HG03135 (cell line): ENCODE measurements around the gene EPS8.
A peak's percentile ranks its signal among the peaks of the same experiment; 100 is the strongest.

Experiments used
- ATAC-seq: cut with Tn5 transposase; IDR thresholded peaks from one replicate; pipeline ENCODE4 v1.9.1; 2021; ENCODE audit warnings: mild to moderate bottlenecking, moderate library complexity; ENCODE audit not compliant: unreplicated experiment

Gene EPS8

DNA sequence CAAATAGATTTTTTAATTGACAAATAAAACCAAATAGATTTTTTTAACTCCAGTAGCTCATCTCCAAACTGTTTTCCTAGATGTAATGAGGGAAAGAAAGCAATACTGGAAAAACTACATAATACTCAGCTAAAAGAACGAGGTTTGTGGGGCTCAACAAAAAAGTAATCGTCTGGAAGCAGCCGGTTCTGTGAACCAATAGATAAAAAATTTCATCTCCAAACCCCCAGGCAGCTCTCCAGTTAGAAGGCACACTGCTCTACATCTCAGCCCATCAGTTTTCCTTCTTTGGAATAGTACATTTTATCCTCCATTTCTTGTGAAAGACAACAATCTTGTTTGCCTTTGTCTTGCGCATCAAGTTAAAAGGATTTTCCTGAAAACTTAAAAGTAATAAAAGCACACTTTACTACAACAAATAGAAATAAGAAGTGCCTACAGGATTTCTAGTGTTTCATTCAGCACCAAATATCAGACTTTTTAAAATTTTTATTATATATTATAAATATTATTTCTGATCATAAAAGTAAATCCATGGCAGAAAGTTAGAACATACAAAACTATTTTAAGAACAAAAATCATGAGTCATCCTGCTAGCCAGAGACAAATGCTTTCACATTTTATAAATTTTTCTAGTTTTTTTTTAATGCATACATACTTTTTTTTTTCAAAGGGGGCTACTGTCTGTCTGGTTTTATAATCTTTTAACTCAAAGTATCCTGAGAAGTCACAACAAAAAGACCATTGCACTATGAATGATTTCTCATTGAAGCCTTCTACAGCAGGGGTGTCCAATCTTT, 67.7 kb downstream of the EPS8 start:
- ATAC-seq, result no peak

DNA sequence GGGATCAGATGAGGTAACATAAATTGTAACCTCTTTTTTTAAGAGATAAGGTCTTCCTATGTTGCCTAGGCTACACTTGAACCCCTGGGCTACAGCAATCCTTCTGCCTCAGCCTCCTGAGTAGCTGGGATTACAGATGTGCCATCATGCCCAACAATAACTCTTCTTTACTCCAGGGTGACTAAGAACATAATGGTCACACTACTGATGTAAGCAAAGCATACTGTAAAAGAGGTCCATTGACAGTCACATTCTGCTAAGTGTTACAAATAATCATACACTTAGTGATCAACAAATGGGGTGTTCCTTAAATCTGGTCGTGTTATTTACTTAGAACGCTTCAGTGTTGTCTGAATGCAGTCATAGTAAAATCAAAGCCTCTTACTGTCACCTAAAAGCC, 68.9 kb downstream of the EPS8 start:
- ATAC-seq, result no peak

DNA sequence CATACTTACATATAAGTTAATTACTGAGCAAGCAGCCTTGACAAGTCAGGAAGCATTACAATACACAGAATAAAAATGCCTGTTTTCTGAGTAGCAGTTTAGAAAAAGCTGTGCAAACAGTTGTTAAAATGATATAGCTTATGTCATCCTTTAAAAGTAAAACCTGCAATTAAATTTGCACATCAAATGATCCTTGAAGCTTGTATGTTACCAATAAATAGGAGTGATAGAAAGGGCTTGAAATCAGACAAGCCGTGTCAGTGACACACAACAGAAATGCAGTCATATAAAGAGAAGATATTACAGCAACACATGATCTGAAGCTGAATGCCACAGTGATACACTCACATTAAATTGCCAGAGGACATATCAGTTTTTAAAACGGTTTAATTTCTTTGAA, 70.0 kb downstream of the EPS8 start:
- ATAC-seq, result no peak

DNA sequence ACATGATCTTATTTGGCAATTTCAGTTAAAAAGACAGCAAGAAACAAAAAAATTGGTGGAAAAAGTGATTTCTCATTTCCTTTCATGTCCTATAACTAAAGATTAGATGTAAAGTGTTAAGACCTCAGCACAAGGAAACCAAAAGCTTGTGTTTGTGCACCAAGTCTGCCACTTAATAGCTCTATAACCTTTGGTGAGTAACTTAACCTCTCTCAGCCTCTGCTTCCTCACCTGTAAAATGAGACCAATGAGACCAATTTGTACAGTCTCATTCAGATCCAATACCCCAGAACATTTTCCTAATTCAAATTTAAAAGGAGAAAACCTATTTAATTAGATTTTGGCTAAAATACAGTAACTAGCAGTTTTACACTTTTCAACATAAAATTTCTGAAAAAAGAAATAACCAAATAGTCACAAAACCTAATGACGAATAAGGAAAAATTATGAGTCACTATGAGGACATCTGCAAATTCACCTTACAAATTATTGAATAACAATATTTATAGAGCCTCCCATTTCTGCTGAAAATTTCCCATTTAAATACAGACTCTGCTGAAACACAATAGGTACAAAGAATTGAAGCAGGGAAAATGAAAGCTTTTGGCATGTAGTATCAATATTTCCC, 71.1 kb downstream of the EPS8 start:
- ATAC-seq, result no peak

DNA sequence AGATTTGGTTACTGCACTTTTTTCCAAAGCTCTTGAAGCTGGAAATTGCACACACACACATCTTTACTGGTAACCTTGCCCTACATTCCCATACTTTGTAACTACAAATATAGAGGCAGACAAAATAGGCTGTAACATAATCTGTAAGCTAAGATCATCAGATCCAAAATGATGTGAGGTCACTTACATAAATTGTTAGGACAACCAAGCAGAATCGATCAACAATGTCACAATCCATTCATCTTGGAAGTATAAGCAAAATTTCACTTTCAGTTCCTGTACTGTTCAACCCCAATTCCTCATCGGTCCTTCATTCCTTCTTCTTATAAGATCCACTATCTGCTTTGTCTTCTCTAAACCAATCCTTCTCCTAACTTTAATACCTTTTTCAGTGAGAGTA, 72.6 kb downstream of the EPS8 start:
- ATAC-seq, result no peak

DNA sequence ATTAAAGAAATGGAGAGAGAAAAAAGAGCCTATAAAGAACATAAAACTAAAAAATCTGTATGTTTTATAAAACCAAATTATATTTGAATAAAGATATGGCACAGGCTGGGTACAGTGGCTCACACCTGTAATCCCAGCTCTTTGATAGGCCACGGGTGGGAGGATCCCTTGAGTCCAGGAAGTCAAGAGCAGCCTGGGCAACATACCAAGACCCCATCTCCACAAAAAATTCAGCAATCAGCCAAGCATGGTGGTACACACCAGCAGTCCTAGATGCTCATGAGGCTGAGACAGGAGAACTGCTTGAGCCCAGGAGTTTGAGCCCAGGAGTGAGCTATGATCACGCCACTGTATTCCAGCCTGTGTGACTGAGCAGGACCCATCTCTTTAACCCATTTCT, 74.9 kb downstream of the EPS8 start:
- no peak for ATAC-seq

DNA sequence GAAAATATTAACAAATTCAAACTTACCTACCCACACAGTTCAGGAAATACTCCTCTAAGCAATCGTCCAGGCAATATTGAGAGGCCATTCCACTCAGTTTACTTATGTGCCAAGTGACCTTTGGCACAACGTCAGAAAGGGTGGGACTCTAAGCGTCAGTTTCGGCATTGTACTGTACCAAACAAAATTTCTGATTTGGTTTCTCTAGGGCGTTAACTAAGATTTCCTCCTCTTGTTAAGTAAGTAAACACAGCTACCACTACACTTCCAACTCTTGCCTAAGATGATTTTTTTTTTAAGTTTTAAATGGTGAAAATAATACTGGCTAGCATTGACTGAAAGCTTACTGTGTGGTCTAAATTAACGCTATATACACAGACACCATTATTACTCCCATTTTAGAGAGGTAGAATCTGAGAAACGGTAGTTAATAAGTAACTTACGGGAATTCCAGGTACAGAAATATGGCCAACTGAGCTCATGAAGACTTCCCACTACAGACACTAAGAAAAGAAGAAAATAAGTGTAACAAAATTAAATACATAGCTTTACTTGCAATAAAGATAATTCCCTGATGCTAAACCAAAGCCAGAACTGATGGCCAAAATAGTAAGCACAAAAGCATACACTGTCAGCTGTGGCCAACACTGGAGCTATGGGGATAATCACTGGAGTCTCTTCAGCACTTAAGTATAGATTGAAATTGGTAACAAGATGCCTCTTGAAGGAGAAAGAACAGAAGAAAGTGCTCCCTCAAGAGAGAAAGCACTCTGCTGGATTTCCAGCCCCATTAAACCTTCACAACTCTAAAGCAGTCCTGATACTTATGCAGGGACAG, 76.1 kb downstream of the EPS8 start:
- ATAC-seq, result no peak

DNA sequence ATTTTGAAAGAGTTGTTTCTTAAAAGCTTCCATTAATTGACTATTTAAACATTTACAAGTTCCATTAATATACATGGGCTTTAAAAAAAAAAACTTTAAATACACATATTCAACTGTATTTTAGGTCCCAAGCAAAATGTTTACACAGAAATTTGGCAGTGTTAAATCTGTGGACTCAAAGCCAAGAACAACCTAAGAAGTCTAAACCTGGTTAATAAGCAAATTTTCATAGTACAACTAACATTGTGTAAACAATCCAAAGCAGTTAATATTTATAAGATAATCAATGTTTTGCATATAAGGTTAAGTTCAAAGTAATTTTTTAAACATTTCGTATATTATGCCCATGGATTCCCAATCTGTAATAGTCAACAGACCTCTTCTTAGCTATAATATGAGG, 77.0 kb downstream of the EPS8 start:
- ATAC-seq, result no peak

DNA sequence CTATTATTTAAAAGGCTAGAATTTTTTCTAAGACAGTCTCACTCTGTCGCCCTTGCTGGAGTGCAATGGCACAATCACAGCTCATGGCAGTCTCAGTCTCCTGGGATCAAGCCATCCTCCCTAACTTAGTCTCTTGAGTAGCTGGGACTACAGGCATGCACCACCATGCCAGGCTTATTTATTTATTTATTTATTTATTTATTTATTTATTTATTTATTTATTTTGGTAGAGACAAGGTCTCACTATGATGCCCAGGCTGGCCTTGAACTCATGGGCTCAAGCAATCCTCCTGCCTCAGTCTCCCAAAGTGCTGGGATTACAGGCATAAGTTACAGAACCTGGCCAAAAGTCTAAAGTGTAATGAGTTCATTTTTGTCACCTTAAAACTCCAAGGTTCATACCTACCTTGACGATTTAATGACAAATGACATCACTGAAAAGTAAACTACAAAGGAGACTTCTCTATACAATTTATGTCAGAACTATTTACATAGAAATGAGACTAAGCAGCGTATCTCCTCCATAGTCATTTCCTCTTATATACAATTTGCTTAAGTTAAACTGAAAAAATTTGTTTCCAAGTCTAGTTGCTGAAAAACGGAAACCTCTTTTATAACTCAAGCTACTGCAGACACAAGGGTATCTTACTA, 78.2 kb downstream of the EPS8 start:
- no peak for ATAC-seq

DNA sequence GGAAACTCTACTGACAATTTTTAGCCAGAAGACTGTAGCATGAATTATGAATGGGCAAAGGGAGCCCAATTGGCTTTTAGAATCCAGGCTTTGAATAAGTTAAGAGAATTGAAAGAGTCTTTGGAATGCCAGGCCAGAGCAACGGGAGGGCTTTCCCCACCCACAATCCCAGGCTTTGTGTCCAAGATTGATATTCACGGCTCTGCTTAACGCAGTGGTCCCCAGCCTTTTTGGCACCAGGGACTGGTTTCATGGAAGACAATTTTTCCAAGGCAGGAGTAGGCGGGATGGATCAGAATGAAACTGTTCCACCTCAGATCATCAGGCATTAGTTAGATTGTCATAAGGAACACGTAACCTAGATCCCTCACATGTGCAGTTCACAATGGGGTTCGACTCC, 79.6 kb downstream of the EPS8 start:
- ATAC-seq, result no peak

DNA sequence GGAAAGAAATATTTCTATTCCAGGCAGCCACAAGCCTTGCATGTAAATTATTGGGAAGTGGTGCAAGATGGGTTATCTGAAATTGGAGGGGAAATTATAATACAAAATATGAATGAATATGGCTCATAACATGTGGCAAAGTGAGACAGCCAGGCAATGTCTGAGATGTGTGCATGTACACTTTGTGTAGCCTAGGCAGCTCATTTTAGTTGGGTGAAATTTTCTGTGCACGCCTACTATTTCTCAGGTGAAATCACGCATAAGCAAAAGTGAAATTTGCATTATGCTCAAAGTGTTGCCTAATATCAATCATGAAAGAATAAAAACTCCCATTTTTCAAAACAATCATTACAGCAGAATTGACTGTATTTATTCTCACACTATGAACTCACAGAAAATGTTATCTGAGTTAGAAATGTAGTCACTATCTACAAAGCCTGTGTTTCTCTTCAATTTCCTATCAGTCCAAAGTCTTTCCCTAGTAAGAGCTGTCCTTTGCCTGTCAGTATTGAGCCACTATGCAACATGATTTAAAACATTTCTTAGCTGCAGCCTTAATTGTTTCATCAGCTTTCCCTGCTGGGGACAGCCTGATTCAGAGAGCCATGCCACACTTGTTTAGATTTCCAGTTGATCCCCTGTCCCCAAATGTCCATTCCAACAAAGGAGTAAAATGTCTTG, 80.7 kb downstream of the EPS8 start:
- no peak for ATAC-seq

DNA sequence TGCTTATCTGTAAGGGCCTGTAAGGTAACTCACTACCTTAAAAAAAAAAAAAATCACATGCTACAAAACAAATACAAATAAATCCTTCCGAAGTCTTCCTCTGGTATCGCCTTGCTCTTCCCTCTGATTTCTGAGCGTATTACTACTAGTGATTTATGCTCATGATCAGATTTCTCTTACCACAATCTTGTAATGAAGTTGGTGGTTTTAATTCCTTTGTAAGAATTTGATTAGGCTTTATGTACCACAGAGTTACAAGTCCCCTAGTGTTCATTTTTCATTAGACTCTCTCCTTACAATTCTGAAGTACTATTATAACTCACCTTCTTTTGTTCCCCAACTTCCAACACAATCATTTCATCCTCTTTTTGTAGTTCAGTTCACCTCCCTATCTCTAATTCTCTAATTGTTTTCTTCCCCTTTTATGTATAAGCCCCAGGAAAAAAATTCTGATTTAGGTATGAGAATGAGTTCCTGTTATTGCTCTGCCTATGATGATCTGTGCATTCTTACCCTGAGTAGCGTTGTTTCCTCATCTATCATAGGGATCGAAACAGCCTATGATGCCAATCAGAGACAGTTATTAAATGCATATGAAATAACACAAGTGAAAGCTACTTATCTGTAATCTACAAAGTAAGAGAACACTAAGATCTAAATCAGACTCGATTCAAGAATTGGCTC, 81.5 kb downstream of the EPS8 start:
- no peak for ATAC-seq

DNA sequence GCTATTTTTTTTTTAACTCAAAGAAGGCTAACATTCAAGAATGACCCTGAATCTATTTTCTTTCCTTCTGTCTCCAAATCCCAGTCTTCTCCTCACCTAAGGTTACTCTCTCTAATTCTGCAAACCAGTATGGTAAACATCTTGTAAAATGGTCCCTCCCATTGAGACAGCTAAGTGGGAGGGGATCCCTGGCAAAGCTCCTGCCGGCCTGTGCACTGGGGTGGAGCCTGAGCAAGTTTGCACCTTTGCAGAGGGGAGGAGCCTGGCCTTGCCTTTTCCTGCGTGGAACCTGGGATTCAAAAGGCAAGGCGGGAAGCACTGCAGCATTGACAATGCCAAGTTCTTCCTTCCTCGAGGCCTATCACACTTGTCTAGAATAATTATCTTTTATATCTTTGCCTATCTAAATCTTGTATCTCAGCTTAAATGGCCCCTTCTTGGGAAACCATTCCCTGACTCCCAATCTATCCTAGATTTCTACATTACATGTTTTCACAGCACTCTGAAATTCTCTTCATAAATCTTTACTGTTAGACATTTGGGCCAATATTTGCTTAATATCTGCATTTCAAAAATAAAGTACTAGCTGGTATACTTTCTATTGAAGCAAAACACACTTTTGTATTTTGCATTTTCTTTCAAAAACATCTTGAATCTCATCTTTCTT, 83.0 kb downstream of the EPS8 start:
- ATAC-seq, result no peak

DNA sequence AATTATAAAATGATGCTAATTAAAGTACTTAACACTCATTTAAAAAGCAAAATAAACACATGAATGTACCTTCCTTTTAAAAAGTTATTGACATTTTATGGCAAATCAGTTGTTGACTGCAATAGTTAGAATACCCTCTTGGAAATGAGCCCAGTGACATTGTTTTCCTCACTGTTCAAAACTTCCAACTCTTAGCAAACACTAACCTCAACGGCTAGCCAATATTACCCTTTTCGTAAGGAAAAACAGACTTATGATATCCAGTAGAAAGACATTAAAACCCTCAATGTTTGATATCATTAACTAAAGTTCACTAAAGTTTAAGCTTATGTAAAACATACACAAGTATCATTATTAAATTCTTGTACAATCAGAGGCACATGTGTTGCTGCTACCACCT, 83.6 kb downstream of the EPS8 start:
- no peak for ATAC-seq

DNA sequence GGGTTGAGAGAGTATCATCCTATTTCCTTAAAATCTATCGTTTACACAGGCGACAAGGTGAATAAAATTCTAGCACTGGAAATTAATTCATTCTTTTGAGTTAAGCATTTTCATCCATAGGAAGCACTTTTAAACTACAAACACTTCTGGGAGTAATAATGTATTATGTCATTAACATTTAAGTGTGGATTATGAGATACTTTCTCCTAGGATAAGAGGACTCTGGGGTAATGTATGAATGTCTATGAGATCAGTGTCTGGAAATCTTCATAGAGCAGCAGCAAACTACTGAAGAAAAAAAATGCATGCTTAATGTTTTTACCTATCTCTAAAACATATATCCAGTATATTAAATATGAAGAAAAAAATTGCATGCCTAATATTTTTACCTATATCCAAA, 86.9 kb downstream of the EPS8 start:
- ATAC-seq, result no peak

DNA sequence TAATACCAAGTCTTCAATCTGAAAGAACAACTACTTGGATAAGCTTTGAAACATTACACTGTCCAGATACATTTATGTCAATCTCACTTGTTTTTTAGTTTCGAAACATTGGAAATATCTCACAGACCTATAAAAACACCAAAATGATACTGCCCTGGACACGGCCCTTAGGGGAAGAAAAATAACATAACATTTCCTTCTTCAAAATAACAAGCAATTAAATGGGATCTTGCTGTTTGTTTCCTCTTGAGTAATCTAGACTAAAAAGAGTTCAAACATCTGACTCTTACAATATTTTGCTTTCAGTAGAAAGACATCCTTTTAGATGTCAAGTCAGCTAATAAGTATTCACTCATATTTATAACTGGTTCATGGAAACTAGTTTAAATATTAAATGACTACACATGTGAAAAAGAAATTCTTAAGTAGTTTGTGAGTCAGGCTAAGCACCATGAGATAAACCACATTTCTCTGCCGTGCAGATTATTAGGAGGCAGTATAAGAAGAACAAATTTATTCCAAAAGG, 87.5 kb downstream of the EPS8 start:
- ATAC-seq, result no peak

DNA sequence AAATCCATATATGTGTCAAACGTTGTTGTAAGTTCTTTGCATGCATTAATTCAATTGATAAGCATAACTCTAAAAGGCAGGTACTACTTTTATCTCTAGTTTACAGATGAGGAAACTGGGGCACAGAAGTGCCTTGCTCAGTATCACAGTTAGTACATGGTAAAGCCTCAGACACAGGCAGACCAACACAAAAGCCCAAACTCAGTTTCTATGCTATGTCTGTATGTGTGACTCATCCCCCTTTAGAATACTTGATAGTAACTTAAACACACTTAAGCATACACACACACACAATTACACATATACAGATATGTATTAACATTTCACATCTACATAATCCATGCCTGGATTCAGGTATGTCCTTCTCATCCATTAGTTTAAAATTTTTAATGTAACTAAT, 88.0 kb downstream of the EPS8 start:
- no peak for ATAC-seq

DNA sequence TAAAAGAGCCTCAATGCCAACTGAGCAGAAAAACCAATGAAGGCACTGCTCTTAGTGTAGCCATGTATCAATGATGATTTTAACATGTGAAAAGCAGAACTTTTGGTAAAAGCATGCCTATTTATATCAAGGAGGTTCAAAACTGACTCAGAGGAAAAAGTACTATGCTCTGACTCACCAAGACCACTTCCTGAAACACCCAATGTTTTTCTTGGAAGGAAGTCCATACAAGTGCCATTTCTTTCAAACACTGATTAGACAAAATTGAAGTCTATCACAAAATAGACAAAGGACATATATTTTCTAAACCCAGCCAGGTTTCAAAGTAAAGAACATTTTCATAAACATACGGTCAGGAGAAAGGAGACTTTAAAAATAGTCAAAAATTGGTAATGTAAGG, 88.6 kb downstream of the EPS8 start:
- ATAC-seq, result peak; percentile 54

DNA sequence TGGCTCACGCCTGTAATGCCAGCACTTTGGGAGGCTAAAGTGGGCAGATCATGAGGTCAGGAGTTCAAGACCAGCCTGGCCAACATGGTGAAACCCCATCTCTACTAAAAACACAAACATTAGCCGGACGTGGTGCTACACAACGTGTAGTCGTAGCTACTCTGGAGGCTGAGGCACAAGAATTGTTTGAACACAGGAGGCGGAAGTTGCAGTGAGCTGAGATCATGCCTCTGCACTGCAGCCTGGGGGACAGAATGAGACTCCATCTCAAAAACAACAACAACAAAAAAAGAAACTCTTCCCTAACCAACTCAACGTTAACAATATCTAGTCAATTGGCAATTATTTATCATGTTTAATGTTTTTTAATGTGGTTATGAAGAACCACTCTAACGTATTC, 89.3 kb downstream of the EPS8 start:
- ATAC-seq, result no peak
